Measurements from ENCODE around the gene POLA1.
A peak's percentile ranks its signal among the peaks of the same experiment; 100 is the strongest.
"Not testable (repeated sequence)": the region's sequence is repeated elsewhere in the genome, so short reads cannot be mapped to it uniquely, and the experiment has no call there.

The POLA1 gene

DNA sequence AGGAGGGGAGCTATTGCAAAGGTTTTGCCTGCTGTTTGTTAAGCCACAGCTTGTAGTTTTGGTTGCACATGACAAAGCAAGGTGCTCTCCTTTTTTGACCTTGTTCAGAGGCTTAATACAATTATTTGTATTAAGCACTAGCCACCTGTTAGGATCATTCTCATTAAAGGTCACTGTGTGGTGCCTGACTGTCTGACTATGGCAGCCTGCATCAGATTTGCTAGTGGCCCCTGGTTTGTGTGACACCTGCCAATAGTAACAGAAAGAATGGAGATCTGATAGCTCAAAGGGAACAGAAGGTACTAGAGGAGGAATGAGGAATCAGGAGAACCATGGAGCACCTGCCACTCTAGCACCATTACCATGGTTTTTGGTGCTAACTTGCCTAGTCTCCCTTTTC is 102.5 kb downstream of the POLA1 start:
- DNase-seq (ENCODE audit: low read depth): no peak

DNA sequence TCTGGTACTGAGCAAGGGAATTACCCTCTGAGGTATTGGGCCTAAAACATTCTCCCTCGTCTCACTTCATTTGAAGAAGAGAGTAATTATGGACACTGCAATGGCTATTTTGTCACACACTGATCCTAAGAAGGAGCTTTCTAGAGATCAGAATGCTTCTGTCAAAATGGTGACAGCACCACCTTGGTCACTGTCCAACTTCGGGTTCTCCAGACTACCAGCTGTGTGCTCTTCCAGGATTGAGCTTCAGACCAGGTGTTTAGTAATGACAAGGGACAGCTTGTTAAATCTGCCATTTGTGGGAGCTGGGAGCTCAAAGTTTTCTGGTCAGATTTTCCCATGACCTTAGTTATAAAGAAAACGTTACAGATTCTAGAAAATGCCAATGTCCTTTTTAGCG is 105.4 kb downstream of the POLA1 start:
- no peak for DNase-seq (ENCODE audit: low read depth)

DNA sequence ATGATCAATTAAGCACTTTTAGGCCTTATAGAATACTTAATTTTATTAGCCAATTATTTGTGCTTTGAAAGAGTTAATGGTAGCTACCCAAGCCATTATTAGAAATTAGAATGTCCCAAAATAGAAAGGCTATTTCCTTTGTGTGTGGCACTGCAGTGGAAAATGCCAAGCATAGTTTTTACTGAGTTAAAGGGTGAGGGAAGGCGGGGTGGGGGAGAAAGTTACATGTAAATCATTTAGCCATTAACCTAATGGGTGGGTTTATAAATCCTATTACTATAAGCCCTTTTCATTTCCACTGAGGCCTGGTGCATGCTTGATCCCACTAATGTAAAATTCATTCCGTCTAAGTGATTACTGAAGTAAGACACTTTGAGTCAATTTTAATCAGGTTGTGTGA is 105.8 kb downstream of the POLA1 start:
- no peak for DNase-seq (ENCODE audit: low read depth)

DNA sequence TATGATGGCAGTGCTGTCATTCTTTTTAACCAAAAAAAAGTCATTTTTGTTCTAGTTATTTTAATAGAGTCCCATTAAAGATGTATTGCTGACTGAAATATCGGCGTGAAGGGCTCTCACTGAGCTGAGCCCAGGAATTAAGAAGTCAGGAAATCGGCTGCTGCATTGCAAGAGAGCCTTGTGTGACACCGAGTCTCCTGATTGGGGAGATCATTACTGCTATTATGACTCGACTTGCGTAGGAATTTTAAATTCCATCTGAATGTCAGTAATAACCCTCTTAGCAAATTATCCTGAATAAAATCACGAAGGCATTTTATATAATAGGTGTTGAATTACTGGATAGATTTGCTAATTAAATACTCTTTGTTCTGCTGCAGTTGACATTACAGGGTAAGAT is 111.5 kb downstream of the POLA1 start:
- DNase-seq (ENCODE audit: low read depth): no peak

DNA sequence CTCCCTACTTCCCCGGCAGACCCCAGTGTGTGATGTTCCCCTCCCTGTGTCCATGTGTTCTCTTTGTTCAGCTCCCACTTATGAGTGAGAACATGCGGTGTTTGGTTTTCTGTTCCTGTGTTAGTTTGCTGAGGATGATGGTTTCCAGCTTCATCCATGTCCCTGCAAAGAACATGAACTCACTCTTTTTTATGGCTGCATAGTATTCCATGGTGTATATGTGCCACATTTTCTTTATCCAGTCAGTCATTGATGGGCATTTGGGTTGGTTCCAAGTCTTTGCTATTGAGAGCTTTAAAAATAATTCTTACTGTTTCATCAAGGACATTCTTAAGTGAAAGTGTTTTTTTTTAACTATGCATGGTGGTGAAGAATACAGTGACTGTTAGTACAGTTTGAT is 126.1 kb downstream of the POLA1 start:
- not testable (repeated sequence) for DNase-seq (ENCODE audit: low read depth)

DNA sequence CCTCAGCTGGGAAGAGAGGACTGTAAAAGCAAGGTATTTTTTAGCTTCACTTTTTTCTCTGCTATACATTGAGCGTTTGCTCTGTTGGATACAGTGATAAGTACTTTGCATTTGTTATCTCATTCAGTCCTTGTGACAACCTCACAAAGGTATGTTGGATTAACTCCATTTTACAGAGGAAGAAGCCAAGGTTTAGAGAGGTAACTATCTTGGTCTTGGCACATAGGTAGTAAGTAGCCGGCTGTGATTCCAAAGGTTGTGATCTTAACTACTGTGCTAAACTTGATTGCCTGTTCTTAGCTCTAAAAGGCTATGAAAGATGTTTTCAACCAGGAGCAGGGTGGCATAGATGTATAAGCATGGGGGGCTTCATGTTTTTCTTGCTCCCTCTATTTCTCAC is 134.4 kb downstream of the POLA1 start:
- no peak for DNase-seq (ENCODE audit: low read depth)

DNA sequence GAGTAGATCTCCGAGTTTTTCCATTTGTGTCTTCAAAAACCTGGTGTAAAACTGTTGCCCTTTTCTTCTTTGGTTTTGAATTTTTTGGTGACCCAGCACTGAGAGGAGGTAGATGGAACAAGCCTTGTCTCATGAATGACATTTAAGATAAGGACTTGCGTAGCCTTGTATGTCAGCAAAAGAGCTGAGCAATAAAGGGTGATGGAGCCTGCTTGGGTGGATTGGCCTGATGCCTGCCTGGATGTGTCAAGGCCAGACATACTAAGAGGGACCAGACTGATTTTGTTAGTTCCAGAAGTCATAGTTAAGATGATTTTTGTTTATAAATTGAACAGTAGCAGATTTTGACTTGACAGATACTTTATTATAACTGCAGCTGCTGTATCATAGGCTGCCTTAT is 134.9 kb downstream of the POLA1 start:
- DNase-seq (ENCODE audit: low read depth): no peak

DNA sequence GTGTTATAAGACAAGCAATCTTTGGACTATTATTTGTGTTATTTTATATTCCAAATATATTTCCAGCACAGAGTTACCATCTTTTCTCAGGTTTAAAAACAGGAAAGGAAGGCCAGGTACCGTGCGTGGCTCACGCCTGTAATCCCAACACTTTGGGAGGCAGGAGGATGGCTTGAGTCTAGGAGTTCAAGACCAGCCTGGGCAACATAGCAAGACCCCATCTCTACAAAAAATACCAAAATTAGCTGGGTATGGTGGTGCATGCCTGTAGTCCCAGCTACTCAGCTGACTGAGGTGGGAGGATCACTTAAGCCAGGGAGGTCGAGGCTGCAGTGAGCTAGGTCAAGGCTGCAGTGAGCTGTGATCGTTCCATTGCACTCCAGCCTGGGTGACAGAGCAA is 140.0 kb downstream of the POLA1 start:
- no peak for DNase-seq (ENCODE audit: low read depth)

DNA sequence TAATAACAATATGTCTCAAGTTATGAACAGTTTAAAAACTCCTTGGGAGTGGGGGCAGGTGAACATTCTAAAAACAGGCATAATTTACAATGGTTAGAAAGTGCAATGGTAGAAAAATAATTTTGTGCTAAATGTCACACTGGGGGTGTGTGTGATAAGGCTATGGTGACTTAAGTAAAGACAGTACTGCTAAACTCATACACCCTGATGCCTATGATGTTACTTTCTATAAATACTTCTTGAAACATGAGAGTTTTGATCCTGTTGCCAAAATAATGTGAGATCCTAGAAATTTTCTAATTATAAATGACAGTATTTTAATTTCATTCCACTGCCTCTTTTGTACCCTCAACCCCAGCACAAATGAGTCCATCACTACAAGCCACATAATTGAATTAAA is 144.2 kb downstream of the POLA1 start:
- DNase-seq (ENCODE audit: low read depth): no peak

DNA sequence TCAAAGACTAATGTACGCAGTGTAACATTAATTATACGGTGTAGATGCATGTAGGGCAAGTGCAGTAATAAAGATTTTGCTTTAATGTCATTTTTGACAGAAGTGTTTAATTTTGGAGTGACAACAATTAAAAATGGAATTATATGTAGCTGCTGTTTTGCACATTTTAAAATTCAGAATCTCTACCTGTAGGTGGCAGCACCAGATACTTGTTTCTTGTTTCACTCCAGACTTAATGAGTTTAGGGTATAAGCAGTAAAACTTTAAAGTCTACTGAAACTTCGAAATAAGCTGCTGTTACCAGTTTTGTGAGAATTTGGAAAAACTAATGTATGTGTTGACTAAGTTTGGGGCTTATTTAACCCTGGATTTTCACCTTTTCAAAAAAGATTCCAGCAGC is 144.9 kb downstream of the POLA1 start:
- no peak for DNase-seq (ENCODE audit: low read depth)

DNA sequence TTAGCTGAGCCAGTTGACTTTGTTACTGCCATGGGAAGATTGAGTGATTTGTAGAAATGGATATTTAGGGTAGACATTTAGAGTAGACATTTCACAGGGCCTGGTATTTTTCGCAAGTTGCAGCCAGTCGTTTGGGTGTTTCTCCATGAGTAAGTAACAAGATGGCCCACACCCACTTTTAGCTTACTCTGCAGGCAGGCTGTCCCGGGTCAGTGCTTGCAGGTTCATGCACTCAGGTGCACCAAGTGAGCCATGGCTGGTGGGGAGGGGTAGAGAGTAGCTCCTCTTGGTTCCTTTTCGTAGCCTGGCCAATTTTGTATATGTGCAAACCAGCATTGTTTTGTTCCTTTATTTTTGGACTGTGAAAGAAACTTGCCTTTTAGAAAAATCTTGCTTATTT is 145.6 kb downstream of the POLA1 start:
- DNase-seq (ENCODE audit: low read depth): no peak

DNA sequence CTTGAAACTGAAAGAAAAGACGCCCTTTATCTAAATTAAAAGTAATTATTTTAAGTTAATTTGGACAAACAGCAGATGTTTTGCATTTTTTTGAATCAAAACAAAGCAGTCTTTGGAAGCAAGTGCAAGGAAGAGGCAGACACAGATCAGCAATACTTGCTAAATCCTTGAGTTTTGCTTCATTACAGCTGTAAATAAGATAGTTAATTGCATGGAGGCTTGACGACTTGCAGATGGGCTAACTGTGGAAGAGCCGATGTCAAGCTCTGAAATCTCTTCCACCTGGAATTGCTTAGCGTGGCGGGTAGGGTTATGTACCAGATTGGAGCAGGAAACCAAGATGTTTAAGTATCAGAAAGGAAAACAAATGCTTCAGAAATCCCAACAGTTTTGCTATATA is 148.8 kb downstream of the POLA1 start:
- no peak for DNase-seq (ENCODE audit: low read depth)

DNA sequence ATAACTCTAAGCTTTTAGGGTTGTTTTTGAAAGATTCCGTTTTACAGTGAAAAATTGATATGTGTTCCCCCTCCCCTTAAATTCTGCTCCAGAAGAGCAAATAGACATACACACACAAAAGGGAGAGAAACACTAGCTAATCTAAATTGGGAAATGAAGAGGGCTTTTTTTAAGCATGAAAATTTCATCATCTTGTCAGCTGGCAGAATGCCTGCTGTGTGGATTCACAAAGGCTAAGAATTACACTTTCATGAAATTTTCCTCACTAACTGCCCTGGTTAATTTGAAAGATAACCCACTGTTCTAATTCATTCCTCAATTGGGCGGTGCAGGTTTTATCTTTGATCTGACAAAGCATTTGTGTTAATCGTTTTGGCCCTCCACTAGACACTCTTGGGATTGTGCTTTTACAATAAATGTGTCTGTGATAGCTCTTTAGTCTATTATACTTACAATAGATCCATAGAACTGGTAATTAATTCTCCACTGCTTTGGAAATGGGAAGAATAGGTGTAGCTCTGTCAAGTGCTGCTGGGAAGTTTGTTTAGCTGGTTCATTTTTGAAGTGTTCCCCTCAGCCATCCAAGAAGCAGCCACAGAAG is 152.9 kb downstream of the POLA1 start:
- no peak for DNase-seq (ENCODE audit: low read depth)

DNA sequence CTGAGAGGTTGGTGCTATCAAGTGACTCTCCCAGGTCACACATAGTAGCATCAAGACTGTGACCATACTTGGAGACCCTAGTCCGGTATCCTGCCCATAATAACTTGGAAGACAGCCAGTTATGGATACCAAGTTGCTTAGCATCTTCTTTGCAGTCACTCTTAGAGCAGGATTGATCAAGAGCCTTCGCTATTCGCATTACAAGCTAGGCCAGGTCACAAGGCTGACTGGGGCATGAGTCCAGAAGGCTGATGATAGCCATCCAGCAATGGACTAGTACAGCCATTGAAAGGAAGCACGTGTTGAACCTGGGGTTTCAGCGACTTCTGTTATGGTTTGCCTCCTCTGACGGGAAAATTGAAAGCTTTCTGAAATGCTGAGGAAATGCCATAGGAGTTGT is 157.6 kb downstream of the POLA1 start:
- no peak for DNase-seq (ENCODE audit: low read depth)

DNA sequence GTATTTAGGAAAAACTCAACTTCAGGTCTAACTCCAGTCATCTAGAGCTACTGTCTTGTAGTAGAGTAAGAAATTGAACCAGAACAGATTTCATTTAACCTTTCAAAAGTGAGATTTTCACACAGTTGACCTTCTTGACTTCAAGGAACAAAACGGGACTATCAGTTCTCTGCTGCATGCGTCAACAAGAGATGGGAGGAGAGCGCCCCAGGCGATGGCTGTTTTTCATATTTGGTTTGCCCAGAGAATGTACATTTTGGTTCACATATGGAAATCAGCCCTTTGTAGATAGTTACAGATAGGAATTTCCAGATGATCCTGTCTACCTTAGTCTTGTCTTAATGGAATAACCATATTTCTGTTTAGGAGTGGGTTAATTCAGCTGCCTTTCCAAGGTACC is 158.1 kb downstream of the POLA1 start:
- DNase-seq (ENCODE audit: low read depth): no peak

DNA sequence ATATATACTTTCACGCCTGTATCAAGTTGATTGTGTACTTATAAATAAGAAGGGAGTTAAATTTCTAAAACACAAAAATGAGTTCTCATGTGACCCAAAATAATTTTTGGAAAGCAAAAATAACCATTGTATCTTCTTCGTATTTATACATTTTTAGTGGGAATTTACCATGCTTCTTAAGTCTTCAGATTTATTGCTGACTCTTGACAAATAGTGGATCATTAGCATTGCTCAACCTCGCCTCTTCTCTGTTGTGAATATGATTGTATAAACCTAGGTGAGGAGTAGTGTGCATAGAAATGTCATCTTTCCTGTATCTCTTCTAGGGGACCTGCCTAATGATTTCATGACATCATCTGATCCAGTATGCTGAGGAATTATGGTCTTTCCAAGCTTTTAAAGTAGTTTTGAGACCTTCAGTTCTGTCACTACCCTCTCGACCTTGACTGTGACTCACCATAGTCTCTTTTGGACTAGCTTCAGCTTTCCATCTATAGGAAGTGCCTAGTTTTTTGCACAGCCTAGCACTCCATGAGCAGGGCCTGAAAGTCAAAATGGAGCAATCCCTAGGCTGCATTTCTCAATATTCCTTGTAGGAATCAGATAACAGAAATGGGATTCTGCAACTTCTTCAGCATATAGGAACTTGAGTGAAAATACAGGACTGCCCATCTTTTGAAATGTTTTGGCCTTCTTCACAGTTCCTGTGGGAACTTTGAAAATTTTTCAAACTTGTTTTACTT is 164.5 kb downstream of the POLA1 start:
- no peak for DNase-seq (ENCODE audit: low read depth)

DNA sequence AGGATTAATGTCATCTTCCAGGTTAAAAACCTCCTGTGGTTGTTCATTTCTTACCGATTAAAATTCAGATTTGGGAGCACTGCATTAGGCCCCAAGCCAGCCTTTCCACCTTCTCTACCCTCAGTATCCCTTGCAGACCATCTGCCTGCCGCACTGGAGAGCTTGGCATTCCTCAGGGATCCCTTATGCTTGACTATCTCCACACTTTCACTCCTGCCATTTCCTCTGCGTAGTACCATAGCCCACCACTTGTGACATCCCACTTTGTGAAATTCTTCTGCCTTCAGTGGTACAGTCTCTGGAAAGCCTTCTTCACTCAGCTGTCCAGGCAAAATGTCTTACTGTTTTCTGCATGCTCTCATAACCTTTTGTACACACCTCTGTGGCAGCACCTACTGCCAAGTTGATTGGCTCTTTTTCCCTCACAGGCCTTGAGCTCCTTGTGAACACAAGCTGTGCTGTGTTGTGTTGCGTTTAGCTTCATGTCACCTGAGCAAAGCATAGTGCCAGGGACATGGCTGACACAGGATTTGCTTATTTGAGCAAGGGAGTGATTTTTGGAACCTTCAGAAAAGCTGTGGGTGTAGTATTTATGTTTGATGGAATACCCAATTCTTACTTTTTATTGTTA is 165.6 kb downstream of the POLA1 start:
- DNase-seq (ENCODE audit: low read depth): no peak

DNA sequence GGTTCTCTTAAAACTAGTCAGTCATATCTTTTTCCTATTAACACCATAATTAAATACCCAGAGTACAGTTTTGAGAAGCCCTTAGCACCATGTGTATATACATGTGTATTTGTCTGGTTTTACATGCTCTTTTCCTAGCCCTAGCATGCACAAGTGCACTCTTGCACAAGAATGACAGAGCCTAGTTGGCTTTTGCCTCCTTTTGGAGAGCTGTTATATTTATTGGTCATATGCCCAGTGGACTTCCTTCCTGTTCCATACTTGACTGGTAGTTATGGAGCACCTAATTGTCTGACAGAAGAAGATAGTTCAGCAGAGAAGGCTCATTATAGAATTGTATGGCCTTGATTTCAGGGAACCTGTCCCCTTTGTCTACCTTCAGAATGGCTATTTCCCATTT is 166.4 kb downstream of the POLA1 start:
- DNase-seq (ENCODE audit: low read depth): no peak

DNA sequence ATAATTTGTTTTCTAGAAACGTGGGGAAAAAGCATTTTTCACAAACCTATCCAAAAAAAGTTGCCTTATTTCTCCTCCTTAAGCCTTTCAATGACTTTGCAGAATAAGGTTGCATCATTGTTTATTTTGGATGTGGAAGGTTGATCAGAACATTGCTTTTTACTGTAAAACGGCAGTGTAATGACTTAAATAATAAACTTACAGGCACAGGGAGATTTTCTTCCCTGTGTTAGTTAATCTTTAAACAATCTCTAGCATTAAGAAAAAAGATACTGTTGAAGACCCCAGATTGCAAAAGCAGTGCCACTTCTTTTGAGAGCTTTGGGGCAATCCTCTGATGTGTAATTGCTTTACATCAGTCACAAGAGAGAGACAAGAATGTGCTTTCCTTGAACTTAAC is 168.6 kb downstream of the POLA1 start:
- DNase-seq (ENCODE audit: low read depth): no peak

DNA sequence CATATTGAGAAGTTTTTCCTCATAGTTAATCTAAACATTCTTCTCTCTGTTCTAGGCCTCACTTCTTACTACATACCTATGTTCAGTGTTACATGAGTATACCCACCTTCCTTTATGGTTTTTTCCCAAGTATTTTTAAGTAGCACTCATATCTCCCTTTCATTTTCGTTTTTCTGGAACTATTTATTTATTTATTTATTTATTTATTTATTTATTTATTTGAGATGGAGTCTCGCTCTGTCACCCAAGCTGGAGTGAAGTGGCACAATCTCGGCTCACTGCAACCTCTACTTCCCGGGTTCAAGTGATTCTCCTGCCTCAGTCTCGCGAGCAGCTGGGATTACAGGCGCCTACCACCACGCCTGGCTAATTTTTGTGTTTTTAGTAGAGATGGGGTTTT is 170.1 kb downstream of the POLA1 start:
- DNase-seq (ENCODE audit: low read depth): not testable (repeated sequence)

DNA sequence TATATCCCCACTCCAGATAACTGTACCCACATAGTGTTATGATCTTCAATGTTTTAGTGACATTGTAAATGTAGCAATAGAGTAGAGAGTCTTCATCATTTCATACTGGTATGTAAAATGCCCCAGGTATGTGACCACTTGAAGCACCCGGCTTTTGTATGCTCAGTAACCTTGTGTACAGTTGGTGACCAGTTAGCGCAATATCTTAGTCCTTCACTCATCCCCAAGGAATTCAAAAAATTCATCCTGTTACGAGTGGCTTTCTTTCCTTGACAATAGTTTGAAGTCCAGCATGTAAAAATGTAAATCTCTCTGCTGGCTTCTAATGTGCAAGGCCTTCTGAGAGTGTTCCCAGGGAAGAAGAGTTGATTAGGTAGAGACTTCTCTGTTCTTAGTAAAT is 176.4 kb downstream of the POLA1 start:
- peak; percentile 9 for DNase-seq (ENCODE audit: low read depth)

DNA sequence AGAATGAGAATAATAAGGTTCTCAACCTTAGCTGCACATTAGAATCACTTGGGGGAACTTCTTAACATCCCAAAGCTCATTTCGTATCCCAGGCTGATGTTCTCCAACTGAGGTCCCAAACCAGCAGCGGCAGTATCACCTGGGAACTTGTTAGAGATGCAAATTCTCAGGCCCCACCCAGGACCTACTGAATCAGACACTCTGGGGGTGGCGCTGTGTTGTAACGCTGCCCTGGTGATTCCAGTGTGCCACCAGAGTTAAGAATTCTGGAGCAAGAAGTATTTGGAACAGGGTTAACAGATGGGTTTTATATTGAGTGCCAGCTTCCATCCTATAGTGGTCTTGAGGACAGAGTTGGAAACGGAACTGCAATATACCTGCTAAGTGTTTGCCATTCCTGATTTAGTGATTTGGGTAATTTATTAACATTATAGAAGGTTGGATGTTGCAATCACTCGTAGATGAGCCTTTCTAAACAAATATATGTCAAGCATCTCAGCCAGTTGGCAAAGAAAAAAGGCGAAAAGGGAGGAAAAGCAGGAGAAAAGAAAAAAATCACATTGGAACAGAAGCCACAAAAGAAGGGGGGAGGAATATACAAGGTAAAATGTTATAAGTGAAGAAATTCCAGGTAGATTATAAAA is 181.0 kb downstream of the POLA1 start:
- DNase-seq (ENCODE audit: low read depth): no peak

Data from GM04503 (cell line).